H1 (cell line): ENCODE measurements around the gene PPP2R3B. TPM values are rescaled to one million over a fixed set of nuclear protein-coding genes. Genes with fewer than 3 reads are reported as not detected.
A peak's percentile ranks its signal among the peaks of the same experiment; 100 is the strongest.

Source experiments
- CTCF ChIA-PET: fragments of 300-600 bp; sonication (Branson Sonifier 250); formaldehyde crosslinking; loops from one replicate; lab custom pipeline; 2021; ENCODE audit not compliant: partially characterized antibody; lab: Charles Lee
- POLR2A ChIA-PET: fragments of 300-600 bp; sonication (Branson Sonifier 250); formaldehyde crosslinking; loops from one replicate; lab custom pipeline; 2021; ENCODE audit warnings: inconsistent platforms; ENCODE audit not compliant: partially characterized antibody; lab: Charles Lee
- DNase-seq, 2 experiments: peaks; one replicate each; pipeline versions ENCODE4 v3.0.0 to v3.0.0-alpha.2; 2010 to 2022; ENCODE audit warnings: low spot score in 2 of 2, low read depth in 1 of 2, mixed read lengths in 1 of 2
- FAIRE-seq: peaks from 2 replicates; lab custom pipeline; 2011; peaks lifted over from hg19 to GRCh38; lab: Jason Lieb, UNC
- H2AFZ ChIP-seq: 2 replicates; pipeline ENCODE4 v1.8.1; 2012; ENCODE audit warnings: low read length, inconsistent platforms
- H2AK5ac ChIP-seq: 2 replicates; pipeline ENCODE4 v1.6.1; 2013; ENCODE audit warnings: low read depth, low read length
- H2BK120ac ChIP-seq: replicated peaks from 2 replicates; pipeline ENCODE3; 2013; ENCODE audit warnings: low read depth, low read length, inconsistent platforms
- H2BK12ac ChIP-seq: 2 replicates; pipeline ENCODE4 v1.6.1; 2013; ENCODE audit warnings: low read depth, low read length
- H2BK15ac ChIP-seq: 2 replicates; pipeline ENCODE4 v1.6.1; 2013; ENCODE audit warnings: low read length
- H2BK20ac ChIP-seq: 2 replicates; pipeline ENCODE4 v1.6.1; 2013; ENCODE audit warnings: low read length
- H2BK5ac ChIP-seq: 2 replicates; pipeline ENCODE4 v1.6.1; 2013; ENCODE audit warnings: low read depth, low read length
- H3K14ac ChIP-seq: 2 replicates; pipeline ENCODE4 v1.6.1; 2013; ENCODE audit warnings: inconsistent platforms; ENCODE audit not compliant: insufficient read length
- H3K18ac ChIP-seq: 2 replicates; pipeline ENCODE4 v1.6.1; 2013; ENCODE audit warnings: low read length; ENCODE audit errors: extremely low read depth
- H3K23ac ChIP-seq: 2 replicates; pipeline ENCODE4 v1.6.1; 2013; ENCODE audit warnings: inconsistent platforms; ENCODE audit not compliant: insufficient read length
- H3K23me2 ChIP-seq: 2 replicates; pipeline ENCODE4 v1.6.1; 2013; ENCODE audit warnings: low read depth, low read length
- H3K27ac ChIP-seq: 2 replicates; pipeline ENCODE4 v1.6.1; 2011; ENCODE audit warnings: low read depth, low read length, inconsistent platforms
- H3K27me3 ChIP-seq, 4 experiments: replicated peaks in 1 of 4; 1 replicate in 1 of 4; 2 replicates in 3 of 4; pipeline versions ENCODE4 v1.6.1 to v1.8.1; 2011 to 2013; ENCODE audit warnings: low read length in 3 of 4, mild to moderate bottlenecking in 3 of 4, inconsistent platforms in 2 of 4, mixed read lengths in 2 of 4, moderate library complexity in 1 of 4; ENCODE audit not compliant: control insufficient read depth in 3 of 4, insufficient read depth in 3 of 4; ENCODE audit errors: extremely low read depth in 1 of 4
- H3K36me3 ChIP-seq, 4 experiments: 2 replicates each; pipeline versions ENCODE4 v1.6.1 to v1.8.1; 2011 to 2013; ENCODE audit warnings: mild to moderate bottlenecking in 4 of 4, low read length in 3 of 4, moderate library complexity in 2 of 4, control low read depth in 1 of 4, inconsistent platforms in 1 of 4; ENCODE audit not compliant: insufficient read depth in 4 of 4, control insufficient read depth in 2 of 4
- H3K4ac ChIP-seq: replicated peaks from 2 replicates; pipeline ENCODE3; 2013; ENCODE audit warnings: low read length, low read depth, mixed read lengths, inconsistent platforms; ENCODE audit not compliant: insufficient read length
- H3K4me1 ChIP-seq, 4 experiments: replicated peaks in 1 of 4; 1 replicate in 1 of 4; 2 replicates in 3 of 4; pipeline versions ENCODE4 v1.6.1 to v1.8.1; 2011 to 2013; ENCODE audit warnings: low read length in 3 of 4, inconsistent platforms in 2 of 4, mixed read lengths in 1 of 4; ENCODE audit not compliant: insufficient read depth in 4 of 4, control insufficient read depth in 3 of 4
- H3K4me2 ChIP-seq, 2 experiments: 2 replicates each; pipeline versions ENCODE4 v1.6.1 to v1.8.1; 2011 to 2013; ENCODE audit warnings: low read depth in 2 of 2, low read length in 2 of 2, control low read depth in 1 of 2, inconsistent platforms in 1 of 2, mild to moderate bottlenecking in 1 of 2; ENCODE audit not compliant: insufficient read depth in 1 of 2
- H3K4me3 ChIP-seq, 4 experiments: fragments of 200-600, 300-600 bp in 1 of 4; sonication (generic), shearing (Covaris generic), sonication (Bioruptor Twin) in 1 of 4; 2 replicates each; pipeline versions ENCODE4 v1.5.1 to v1.8.1; 2011 to 2016; ENCODE audit warnings: low read length in 4 of 4, low read depth in 3 of 4, control low read depth in 2 of 4, inconsistent platforms in 2 of 4, mild to moderate bottlenecking in 2 of 4, mixed read lengths in 1 of 4, moderate library complexity in 1 of 4; ENCODE audit not compliant: insufficient read depth in 2 of 4; ENCODE audit errors: extremely low read depth in 1 of 4
- H3K56ac ChIP-seq: replicated peaks from 2 replicates; pipeline ENCODE3; 2013; ENCODE audit warnings: low read depth, mild to moderate bottlenecking, mixed read lengths, low read length, inconsistent platforms; ENCODE audit not compliant: insufficient read length
- H3K79me1 ChIP-seq: 2 replicates; pipeline ENCODE4 v1.6.1; 2013; ENCODE audit warnings: low read depth, low read length, control low read depth
- H3K79me2 ChIP-seq, 2 experiments: 2 replicates each; pipeline versions ENCODE4 v1.6.1 to v1.8.1; 2012 to 2013; ENCODE audit warnings: low read length in 2 of 2, mild to moderate bottlenecking in 2 of 2, inconsistent platforms in 1 of 2; ENCODE audit not compliant: insufficient read depth in 2 of 2, control insufficient read depth in 1 of 2
- H3K9ac ChIP-seq, 4 experiments: replicated peaks in 1 of 4; 1 replicate in 1 of 4; 2 replicates in 3 of 4; pipeline versions ENCODE4 v1.6.1 to v1.8.1; 2011 to 2013; ENCODE audit warnings: low read depth in 3 of 4, low read length in 3 of 4, control low read depth in 2 of 4, mild to moderate bottlenecking in 2 of 4, moderate library complexity in 2 of 4, inconsistent platforms in 1 of 4; ENCODE audit errors: extremely low read depth in 1 of 4
- H3K9me3 ChIP-seq, 2 experiments: 2 replicates each; pipeline versions ENCODE4 v1.6.1 to v1.8.1; 2012 to 2013; ENCODE audit warnings: mild to moderate bottlenecking in 2 of 2, moderate library complexity in 2 of 2, control low read depth in 1 of 2, inconsistent platforms in 1 of 2, low read depth in 1 of 2, low read length in 1 of 2, mixed read lengths in 1 of 2; ENCODE audit not compliant: insufficient read depth in 2 of 2
- H4K20me1 ChIP-seq, 2 experiments: replicated peaks in 1 of 2; 2 replicates each; pipeline versions ENCODE3 to v1.8.1; 2011 to 2013; ENCODE audit warnings: inconsistent platforms in 2 of 2, low read length in 2 of 2, mild to moderate bottlenecking in 1 of 2; ENCODE audit not compliant: insufficient read depth in 2 of 2, control insufficient read depth in 1 of 2
- H4K5ac ChIP-seq: 2 replicates; pipeline ENCODE4 v1.6.1; 2013; ENCODE audit warnings: low read length, low read depth, mixed read lengths, inconsistent platforms; ENCODE audit not compliant: insufficient read length
- H4K8ac ChIP-seq: 2 replicates; pipeline ENCODE4 v1.8.0; 2013; ENCODE audit warnings: mild to moderate bottlenecking, moderate library complexity, low read length, inconsistent platforms; ENCODE audit not compliant: insufficient read depth; ENCODE audit errors: extremely low read depth
- H4K91ac ChIP-seq: replicated peaks from 2 replicates; pipeline ENCODE3; 2013; ENCODE audit warnings: low read length, mixed read lengths, inconsistent platforms; ENCODE audit not compliant: insufficient read length
- BRCA1 ChIP-seq: IDR thresholded peaks from 2 replicates; pipeline ENCODE4 v1.6.1; 2012; ENCODE audit warnings: low read depth, low read length, improper control_type of control experiment
- POU5F1 ChIP-seq: IDR thresholded peaks from 2 replicates; pipeline ENCODE4 v1.6.1; 2011; ENCODE audit warnings: low read depth, mild to moderate bottlenecking, low read length, moderate library complexity
- SAP30 ChIP-seq: fragments of 300-600 bp; sonication (generic); IDR thresholded peaks from 2 replicates; pipeline ENCODE4 v1.7.1; 2012; ENCODE audit warnings: low read length, moderate library complexity, mild to moderate bottlenecking, inconsistent platforms; ENCODE audit not compliant: insufficient read depth, insufficient replicate concordance
- WGBS, 2 experiments: shearing (Covaris generic) in 1 of 2; methylation state at CpG; one replicate each; pipeline versions ENCODE4 v1.1.6 to v1.1.7; 2013 to 2015; ENCODE audit warnings: low lambda C conversion rate in 2 of 2, mixed read lengths in 2 of 2, inconsistent platforms in 1 of 2, low coverage in 1 of 2, missing lambda C conversion rate in 1 of 2; ENCODE audit not compliant: insufficient replicate concordance in 2 of 2, insufficient coverage in 1 of 2, insufficient read length in 1 of 2; ENCODE audit errors: extremely low coverage in 1 of 2, missing lambda C conversion rate in 1 of 2; 5-methylcytosine and 5-hydroxymethylcytosine counted together
- polyA plus RNA-seq, 7 experiments: library from polyadenylated mRNA; depleted of rRNA in 3 of 7; stranded (reverse) in 5 of 7; unstranded in 2 of 7; fragments of >200 nt in 5 of 7; fragments of 200-250 nt in 2 of 7; gene quantifications; 1 replicate in 5 of 7; 2 replicates in 1 of 7; 4 replicates in 1 of 7; pipeline versions ENCODE4 v1.2.1 to v1.2.3, GENCODE V29; 2011 to 2013; ENCODE audit warnings: missing spikeins in 2 of 7, mixed read lengths in 2 of 7
- total RNA-seq: library from RNA; stranded (reverse); fragmentation: NEBNext Ultra II Directional; extraction: Animal tissue kit (Norgen Biotek cat#: 25700); gene quantifications from 2 replicates; pipeline ENCODE4 v1.2.1, GENCODE V29; 2021

The PPP2R3B gene
- total and polyA plus RNA-seq, 2 of the 8 experiments (the other 6 are each of a cell fraction or from before 2014, with no cell fraction given): 47.6 to 86.7 TPM

GRCh38 chrX:425056-425455 lies 38.3 kb upstream of the PPP2R3B start:
- Histone ChIP-seq H3K18ac (no peak overlapping the region), H3K9ac (no peak overlapping the region), H3K36me3 (no peaks in the 10 kb centered on the region), H2BK5ac (peak overlapping the region; percentile 24; the same call in 1 of the 2 replicates), H3K56ac (no peak overlapping the region), H3K27me3 (peaks cover 0 to 14% (median 10%) of the 10 kb centered on the region in 4 experiments; a peak in 5 of 7 replicates), H3K14ac (no peak overlapping the region), H3K4ac (no peak overlapping the region), H3K27ac (no peak overlapping the region), H3K9me3 (no peaks in the 10 kb centered on the region), H2BK20ac (no peak overlapping the region; the same call in 1 of the 2 replicates), H2BK12ac (peak overlapping the region; percentile 50; the same call in 1 of the 2 replicates), H3K4me2 (no peak overlapping the region), H2AK5ac (no peak overlapping the region), H3K23me2 (no peaks in the 10 kb centered on the region; the same call in 1 of the 2 replicates), H4K91ac (peak overlapping the region; percentile 39), H2AFZ (no peak overlapping the region), H3K79me2 (no peaks in the 10 kb centered on the region), H4K5ac (no peak overlapping the region), H3K4me1 (peaks cover 0 to 6% (median 0%) of the 10 kb centered on the region in 4 experiments; a peak in 3 of 7 replicates), H3K79me1 (no peaks in the 10 kb centered on the region), H2BK120ac (no peak overlapping the region), H3K23ac (no peak overlapping the region), H3K4me3 (no peak overlapping the region), H2BK15ac (no peak overlapping the region), H4K20me1 (no peaks in the 10 kb centered on the region), H4K8ac (no peak overlapping the region)
- CTCF ChIA-PET: no interaction called here
- no peak for TF ChIP-seq POU5F1
- TF ChIP-seq SAP30: no peak
- no peak for TF ChIP-seq BRCA1
- DNase-seq (no peak), FAIRE-seq (no peak)
- WGBS, 2 experiments: 86% methylated on average over 15 of the region's 20 CpGs; no CpG with 5 or more reads in 1 of the 2 experiments
- POLR2A ChIA-PET: no interaction called here
